DMS153 treated with DMSO at 0.1 percent for 48 hours (cell line): ENCODE results near the gene EGFR.
"Not testable (repeated sequence)": the region's sequence is repeated elsewhere in the genome, so short reads cannot be mapped to it uniquely, and the experiment has no call there.

Experiments used
- DNase-seq: peaks from one replicate; lab custom pipeline; 2025; ENCODE audit not compliant: unreplicated experiment; lab: John Stamatoyannopoulos, UW

EGFR gene

DNA sequence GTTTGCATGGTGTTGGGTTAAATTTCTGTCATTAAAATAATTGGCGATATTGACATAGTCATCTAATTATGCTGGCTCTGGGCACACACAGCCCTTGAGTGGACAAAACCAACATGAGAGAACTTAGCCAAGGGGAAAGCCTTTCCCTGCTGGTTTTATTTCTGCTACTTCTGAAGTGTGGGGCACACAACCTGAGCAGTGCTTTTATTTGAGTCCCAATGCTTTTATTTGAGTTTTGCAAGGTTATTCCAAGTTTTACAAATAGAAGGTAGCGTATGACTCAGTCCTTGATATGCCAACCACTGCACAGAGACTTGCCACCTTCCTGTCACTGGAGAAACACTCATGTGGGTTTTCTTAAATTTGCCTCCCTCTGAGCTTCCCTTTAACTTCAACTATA, 145.7 kb downstream of the EGFR start:
- DNase-seq, result no peak

DNA sequence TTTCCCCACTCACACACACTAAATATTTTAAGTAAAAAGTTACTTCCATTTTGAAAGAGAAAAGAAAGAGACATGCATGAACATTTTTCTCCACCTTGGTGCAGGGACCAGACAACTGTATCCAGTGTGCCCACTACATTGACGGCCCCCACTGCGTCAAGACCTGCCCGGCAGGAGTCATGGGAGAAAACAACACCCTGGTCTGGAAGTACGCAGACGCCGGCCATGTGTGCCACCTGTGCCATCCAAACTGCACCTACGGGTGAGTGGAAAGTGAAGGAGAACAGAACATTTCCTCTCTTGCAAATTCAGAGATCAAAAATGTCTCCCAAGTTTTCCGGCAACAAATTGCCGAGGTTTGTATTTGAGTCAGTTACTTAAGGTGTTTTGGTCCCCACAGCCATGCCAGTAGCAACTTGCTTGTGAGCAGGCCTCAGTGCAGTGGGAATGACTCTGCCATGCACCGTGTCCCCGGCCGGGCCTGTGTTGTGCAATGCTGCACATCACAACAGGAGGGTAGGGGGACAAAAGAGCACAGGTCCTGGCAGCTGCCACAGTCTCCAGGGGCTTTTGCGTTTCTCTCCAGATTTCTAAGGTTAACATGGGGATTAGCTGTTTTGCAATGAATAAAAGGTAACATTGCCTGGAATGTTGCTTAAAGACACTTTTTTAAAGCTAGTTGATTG, 146.5 kb downstream of the EGFR start:
- DNase-seq, result no peak

DNA sequence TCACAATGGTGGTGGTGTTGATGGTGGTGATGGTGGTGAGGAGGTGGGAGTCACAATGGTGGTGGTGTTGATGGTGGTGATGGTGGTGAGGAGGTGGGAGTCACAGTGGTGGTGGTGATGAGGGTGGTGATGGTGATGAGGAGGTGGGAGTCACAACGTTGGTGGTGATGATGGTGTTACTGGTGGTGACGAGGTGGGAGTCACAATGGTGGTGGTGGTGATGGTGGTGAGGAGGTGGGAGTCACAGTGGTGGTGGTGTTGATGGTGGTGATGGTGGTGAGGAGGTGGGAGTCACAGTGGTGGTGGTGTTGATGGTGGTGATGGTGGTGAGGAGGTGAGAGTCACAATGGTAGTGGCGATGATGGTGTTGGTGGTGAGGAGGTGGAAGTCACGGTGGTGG, 148.5 kb downstream of the EGFR start:
- not testable (repeated sequence) for DNase-seq

DNA sequence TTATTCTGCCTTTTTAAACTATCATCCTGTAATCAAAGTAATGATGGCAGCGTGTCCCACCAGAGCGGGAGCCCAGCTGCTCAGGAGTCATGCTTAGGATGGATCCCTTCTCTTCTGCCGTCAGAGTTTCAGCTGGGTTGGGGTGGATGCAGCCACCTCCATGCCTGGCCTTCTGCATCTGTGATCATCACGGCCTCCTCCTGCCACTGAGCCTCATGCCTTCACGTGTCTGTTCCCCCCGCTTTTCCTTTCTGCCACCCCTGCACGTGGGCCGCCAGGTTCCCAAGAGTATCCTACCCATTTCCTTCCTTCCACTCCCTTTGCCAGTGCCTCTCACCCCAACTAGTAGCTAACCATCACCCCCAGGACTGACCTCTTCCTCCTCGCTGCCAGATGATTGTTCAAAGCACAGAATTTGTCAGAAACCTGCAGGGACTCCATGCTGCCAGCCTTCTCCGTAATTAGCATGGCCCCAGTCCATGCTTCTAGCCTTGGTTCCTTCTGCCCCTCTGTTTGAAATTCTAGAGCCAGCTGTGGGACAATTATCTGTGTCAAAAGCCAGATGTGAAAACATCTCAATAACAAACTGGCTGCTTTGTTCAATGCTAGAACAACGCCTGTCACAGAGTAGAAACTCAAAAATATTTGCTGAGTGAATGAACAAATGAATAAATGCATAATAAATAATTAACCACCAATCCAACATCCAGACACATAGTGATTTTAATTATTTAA, 151.7 kb downstream of the EGFR start:
- DNase-seq, result no peak

DNA sequence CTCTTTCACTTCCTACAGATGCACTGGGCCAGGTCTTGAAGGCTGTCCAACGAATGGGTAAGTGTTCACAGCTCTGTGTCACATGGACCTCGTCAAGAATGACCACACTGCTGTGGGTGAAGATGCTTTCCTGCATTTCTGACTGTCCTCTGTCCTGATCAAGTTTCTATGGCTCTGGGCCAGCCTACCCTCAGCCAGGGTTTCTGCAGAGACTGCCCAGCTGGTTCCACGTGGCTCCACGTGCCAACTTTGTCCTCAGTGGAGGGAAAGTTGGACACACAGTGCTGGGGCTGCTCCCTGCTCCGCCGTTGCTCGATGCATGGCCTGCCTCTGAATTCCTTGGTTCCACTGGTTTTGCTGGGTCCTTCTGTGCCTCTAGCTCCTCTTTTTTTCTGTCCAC, 152.3 kb downstream of the EGFR start:
- no peak for DNase-seq

DNA sequence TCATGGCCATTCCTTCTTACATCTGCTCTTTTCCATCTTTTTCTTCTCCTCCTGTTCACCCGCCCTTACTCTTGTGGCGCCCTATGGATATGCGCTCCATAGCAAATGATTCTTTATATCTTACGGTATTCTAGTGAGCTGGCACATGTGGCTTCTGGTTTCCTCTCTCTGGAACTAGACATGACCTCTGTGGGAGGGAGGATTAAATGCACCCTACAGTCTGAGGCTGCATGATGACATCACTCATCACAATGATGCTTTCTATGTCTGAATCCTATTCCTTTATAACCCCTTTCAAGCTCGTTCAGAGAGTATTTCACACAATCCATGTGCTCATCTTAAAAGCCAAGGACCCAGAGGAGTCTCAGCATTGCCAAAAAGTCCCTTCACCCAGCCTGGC, 153.3 kb downstream of the EGFR start:
- no peak for DNase-seq

DNA sequence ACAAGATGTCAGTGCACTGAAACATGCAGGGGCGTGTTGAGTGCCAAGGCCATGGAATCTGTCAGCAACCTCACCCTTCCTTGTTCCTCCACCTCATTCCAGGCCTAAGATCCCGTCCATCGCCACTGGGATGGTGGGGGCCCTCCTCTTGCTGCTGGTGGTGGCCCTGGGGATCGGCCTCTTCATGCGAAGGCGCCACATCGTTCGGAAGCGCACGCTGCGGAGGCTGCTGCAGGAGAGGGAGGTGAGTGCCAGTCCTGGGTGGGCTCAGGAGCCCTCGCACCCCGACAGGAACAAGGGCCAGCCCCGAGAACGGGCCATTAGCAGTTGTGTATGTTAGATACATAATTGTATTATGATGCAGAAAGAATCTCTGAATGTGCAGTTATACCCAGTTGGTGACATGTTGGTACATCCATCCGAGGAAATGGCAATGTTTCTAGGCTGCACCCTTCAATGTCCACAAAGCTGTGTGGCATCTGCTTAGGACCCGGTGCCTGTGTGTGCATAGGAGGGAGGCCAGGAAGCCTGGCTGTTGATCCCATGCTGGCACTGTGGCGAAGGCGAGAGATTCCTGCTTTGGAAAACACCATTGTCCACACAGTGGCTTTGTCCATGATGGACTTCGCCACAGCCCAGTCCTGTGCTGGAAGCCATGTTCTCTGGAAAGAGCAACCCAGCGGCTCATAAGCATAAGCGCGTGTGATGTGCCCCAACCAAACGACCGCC, 154.2 kb downstream of the EGFR start:
- no peak for DNase-seq

DNA sequence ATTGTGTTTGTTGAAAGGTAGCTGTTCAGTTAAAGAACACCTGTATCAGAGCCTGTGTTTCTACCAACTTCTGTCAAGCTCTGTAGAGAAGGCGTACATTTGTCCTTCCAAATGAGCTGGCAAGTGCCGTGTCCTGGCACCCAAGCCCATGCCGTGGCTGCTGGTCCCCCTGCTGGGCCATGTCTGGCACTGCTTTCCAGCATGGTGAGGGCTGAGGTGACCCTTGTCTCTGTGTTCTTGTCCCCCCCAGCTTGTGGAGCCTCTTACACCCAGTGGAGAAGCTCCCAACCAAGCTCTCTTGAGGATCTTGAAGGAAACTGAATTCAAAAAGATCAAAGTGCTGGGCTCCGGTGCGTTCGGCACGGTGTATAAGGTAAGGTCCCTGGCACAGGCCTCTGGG, 154.9 kb downstream of the EGFR start:
- DNase-seq, result no peak

DNA sequence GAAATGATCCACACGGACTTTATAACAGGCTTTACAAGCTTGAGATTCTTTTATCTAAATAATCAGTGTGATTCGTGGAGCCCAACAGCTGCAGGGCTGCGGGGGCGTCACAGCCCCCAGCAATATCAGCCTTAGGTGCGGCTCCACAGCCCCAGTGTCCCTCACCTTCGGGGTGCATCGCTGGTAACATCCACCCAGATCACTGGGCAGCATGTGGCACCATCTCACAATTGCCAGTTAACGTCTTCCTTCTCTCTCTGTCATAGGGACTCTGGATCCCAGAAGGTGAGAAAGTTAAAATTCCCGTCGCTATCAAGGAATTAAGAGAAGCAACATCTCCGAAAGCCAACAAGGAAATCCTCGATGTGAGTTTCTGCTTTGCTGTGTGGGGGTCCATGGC, 155.6 kb downstream of the EGFR start:
- DNase-seq, result no peak

DNA sequence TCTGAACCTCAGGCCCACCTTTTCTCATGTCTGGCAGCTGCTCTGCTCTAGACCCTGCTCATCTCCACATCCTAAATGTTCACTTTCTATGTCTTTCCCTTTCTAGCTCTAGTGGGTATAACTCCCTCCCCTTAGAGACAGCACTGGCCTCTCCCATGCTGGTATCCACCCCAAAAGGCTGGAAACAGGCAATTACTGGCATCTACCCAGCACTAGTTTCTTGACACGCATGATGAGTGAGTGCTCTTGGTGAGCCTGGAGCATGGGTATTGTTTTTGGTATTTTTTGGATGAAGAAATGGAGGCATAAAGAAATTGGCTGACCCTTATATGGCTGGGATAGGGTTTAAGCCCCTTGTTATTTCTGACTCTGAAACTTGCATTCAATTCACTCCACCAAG, 156.0 kb downstream of the EGFR start:
- no peak for DNase-seq

DNA sequence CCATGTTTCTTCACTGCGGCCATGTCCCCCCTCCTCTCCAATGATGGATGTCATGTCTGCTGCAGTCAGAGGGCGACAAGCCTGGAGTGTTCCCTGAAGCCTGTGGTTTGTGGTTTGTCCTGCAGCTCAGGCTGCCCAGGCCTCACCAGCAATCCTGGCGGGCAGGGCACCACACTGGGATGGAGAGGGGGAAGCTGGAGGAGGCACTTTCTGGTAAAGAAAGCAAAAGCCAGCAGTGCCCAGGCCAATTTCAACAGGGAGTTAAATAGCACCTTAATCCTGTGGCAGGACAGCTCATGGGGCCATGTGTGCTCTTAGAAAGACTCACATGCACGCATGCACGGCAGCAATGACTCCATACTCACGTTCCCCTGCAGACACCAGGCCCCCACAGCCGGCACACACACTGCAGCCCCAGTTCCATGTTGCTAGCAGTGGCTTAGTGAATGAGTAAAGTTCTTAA, 158.3 kb downstream of the EGFR start:
- no peak for DNase-seq

DNA sequence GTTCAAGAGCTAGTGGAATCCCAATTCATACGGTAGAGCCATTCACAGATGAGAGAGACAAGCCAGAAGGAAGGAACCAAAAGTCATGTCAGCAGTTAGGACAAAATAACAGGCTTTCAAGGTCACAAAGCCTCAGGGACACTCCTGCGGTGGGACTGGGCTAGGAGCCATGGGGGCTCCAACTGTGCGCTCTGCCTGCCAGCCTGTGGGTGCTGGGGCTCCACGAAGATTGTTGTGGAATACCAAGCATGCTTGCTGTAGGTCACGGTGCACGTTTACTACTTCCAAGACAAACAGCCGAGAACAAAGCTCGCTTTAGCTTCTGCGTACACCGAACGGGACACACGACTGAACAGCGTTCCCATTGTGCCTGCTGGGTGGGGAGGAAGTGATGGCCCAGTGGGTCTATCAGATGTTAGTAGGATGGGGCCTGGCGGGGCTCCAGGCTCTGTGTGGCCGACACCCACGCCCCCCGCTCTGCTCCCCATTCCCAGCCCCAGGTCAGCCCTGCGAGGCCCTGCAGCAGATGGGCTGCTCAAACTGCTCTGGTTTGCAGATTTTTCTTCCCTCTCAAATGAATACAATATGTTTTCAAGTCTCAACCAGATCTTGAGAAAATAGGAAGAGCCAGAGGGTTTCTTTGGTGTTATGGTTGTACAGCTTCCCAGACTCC, 158.9 kb downstream of the EGFR start:
- no peak for DNase-seq

DNA sequence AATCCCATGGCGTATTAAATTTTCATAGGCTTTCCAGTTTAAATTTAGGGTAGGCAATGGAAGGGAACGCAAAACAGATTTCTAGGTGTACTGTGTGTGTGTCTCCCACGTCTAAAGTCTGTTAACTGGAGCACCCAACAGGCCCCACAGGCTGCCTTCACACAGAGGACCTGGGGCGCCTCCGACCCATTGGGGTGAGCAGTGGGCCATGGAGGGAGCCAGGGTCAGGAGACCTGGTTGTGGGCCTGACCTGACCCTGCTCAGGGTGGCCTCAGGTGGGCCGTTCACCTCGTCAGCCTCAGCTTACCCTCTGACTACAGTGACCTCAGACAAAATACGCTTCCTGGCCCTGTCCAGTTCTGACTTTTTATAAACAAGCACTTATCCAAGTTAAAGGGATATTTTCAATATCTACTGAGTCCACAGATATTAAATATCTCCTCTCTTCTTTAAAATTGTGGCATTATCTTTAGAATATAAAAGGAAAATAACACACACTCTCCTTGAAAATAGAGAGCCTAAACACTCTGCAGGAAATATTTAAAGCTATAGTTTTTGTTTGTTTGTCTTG, 159.6 kb downstream of the EGFR start:
- no peak for DNase-seq

DNA sequence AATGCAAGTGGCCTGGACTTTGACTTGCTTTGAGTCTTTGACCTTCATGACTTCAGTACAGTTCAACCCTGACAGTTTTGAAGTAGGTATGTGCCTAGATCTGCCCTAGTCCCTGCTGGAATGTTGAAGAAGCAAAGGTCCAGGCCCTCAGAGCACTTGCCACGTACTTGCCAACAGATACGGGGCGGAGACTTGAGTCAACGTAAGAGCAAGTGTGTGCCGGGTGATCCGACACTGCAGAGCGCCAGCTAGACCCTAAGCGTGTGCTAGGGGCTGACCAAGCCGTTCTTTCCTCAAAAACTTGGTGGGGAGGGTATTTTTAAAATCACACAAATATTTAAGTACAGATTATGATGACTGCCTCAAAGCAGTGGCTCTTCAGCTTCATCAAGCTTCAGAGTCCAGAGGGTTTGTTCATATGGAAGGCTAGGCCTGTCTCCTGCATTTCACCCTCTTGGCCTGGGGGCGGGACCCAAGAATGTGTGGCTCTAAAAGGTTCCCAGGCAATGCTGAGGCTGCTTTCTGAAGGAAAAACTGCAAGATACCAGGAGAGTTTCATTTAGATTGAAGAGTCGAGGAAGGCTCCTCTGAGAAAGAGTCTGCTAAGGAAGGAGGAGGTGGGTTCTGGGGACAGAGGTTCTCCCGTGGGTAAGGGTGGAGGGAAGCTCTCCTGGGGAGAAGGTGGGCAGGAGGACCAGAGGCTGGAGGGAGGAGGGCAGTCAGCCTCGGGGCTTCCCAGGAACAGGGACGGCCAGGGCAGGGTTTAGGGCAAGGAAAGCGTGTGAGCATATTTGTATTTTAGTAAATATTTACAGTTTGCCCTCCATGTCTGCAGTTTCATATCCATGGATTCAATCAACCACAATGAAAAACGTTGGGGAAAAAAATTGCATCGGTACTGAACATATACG, 160.3 kb downstream of the EGFR start:
- DNase-seq, result no peak

DNA sequence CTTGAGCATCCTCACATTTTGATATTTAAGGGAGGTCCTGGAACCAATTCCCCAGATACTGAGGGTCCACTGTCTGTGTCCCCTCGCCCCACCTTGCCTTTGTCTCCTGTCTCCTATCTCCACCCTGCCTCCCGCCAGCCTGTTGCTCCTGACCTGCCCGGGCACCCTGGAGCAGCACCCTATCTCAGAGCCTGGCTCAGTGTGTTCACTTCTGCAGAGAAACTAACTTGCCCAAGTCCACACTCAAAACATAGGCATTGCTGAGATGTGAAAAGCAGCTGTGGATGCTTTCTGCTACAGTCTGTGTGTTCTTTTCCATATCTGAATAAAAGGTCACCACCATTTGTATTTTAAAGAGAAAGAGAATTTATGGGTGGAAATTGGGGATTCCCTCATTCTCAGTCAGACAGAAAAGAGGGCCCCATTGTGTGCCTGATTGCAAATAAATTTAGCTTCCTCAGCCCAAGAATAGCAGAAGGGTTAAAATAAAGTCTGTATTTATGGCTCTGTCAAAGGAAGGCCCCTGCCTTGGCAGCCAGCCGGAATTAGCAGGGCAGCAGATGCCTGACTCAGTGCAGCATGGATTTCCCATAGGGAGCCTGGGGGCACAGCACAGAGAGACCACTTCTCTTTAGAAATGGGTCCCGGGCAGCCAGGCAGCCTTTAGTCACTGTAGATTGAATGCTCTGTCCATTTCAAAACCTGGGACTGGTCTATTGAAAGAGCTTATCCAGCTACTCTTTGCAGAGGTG, 161.3 kb downstream of the EGFR start:
- no peak for DNase-seq

DNA sequence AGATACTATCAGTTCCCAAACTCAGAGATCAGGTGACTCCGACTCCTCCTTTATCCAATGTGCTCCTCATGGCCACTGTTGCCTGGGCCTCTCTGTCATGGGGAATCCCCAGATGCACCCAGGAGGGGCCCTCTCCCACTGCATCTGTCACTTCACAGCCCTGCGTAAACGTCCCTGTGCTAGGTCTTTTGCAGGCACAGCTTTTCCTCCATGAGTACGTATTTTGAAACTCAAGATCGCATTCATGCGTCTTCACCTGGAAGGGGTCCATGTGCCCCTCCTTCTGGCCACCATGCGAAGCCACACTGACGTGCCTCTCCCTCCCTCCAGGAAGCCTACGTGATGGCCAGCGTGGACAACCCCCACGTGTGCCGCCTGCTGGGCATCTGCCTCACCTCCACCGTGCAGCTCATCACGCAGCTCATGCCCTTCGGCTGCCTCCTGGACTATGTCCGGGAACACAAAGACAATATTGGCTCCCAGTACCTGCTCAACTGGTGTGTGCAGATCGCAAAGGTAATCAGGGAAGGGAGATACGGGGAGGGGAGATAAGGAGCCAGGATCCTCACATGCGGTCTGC, 162.2 kb downstream of the EGFR start:
- no peak for DNase-seq

DNA sequence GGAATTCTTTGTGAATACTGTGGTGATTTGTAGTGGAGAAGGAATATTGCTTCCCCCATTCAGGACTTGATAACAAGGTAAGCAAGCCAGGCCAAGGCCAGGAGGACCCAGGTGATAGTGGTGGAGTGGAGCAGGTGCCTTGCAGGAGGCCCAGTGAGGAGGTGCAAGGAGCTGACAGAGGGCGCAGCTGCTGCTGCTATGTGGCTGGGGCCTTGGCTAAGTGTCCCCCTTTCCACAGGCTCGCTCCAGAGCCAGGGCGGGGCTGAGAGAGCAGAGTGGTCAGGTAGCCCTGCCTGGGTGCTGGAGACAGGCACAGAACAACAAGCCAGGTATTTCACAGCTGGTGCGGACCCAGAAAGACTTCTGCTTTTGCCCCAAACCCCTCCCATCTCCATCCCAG, 162.9 kb downstream of the EGFR start:
- DNase-seq, result no peak

DNA sequence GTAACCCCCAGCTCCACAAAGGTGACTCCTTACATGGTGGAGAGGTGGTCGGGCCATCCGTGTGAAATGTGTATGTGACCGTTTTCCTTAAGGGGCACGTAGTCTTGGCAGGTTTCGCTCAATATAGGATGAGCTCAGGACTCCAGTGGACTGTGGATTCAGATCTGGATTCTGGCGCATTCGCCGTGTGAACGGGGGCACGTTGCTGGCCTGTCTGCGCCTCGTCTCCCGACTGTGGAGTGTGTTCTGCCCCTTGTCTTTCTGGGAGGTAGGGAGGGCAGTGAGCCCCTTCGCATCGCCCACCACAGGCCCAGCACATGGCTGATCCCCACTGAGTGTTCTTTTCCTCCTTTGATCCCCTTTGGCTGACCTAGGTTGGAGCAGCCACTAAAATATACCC, 165.1 kb downstream of the EGFR start:
- DNase-seq, result no peak

DNA sequence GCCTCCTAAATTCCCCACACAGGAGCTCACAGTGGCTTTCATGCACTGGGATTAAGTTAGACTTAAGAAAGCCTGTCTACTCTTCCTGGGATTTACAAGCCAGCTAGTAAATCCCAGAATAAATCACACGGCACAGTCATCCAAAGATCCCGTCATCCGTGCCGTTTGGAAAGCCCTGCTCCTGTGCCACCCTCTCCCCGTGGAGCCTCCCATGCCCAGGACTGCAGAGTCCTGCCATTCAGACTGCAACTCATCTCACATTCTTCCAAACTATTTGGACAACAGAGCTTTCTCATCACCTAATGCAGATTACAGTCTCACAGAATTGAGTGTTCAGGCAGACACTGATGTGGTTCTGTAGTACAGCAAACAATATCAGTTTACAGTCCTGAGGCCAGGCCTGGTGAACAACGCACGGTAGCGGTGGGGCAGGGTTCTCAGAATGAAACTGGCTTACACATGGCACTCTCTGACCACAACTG, 166.5 kb downstream of the EGFR start:
- DNase-seq, result no peak
